Fibroblast of skin of left biceps (primary cell): Measurements from ENCODE around the gene NOTCH1.
A peak's percentile ranks its signal among the peaks of the same experiment; 100 is the strongest.
"Not testable (repeated sequence)": the region's sequence is repeated elsewhere in the genome, so short reads cannot be mapped to it uniquely, and the experiment has no call there.

ENCODE experiments used
- DNase-seq, 2 experiments: peaks; one replicate each; pipeline ENCODE4 v3.0.0-alpha.2; 2013; ENCODE audit warnings: low read depth in 2 of 2

The NOTCH1 gene

DNA sequence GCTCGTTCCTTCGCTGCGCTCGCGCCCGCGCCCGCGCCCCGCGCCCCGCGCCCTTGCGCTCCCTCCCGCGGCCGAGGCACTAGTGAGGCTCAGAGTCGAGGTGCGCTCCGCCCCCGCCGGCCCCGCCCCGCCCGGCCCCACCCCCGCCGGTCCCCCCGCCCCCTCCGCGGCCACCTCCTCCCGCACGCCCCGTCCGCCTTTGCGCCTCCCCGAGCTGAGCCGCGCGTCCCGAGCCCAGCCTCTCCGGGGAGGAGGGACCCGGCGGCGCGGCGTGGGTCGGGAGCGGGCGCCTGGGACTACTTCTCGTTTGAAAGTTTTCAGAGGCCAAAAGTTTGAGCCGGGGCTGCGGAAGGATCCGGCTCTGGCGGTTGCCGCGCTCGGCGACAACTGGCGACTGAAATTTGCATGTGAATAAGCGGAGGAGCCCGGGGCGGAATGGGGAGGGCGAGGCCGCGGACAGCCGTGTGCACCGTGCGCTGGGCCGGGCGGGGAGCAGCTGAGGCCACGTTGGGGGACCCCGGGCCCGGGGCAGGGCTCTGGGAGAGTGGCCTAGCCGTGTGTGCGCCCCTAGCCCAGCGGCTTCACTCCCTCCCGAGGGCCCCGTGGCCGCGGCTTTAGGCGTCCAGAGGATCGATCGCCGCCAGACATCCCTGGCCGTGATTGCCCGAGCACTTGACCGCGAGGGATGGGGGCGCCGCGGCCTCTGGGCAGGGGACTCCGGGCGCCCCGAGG, at the start of gene NOTCH1:
NOTCH1 (minus strand) TSS at position 84 of the 732 bp plus-strand sequence. CDS start 262 bp downstream, outside the sequence.
- DNase-seq = peak; percentile 80 to 84

DNA sequence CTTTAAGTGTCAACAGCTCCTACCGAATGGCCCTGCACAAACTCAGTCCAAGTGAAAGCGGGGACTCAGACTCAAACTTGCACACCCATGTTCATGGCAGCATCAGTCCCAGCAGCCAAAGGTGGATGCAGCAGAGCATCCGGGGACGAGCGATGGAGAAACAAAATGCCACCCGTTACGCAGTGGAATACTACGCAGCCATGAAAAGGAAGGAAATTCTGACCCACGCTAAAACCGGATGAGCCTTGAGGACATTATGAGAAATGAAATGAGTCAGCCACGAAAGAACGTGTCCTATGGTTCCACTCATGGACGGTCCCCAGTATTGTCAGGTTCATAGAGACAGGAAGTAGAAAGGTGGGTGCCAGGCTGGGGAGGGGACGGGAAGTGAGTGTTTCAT, 48.6 kb upstream of the NOTCH1 start:
- DNase-seq = no peak

GRCh38 chr9:136593581-136593980, 47.7 kb upstream of the NOTCH1 start:
- DNase-seq = no peak

- no peak for DNase-seq
These were observed 46.8 kb upstream of the NOTCH1 start for GRCh38 chr9:136592666-136593065.

DNA sequence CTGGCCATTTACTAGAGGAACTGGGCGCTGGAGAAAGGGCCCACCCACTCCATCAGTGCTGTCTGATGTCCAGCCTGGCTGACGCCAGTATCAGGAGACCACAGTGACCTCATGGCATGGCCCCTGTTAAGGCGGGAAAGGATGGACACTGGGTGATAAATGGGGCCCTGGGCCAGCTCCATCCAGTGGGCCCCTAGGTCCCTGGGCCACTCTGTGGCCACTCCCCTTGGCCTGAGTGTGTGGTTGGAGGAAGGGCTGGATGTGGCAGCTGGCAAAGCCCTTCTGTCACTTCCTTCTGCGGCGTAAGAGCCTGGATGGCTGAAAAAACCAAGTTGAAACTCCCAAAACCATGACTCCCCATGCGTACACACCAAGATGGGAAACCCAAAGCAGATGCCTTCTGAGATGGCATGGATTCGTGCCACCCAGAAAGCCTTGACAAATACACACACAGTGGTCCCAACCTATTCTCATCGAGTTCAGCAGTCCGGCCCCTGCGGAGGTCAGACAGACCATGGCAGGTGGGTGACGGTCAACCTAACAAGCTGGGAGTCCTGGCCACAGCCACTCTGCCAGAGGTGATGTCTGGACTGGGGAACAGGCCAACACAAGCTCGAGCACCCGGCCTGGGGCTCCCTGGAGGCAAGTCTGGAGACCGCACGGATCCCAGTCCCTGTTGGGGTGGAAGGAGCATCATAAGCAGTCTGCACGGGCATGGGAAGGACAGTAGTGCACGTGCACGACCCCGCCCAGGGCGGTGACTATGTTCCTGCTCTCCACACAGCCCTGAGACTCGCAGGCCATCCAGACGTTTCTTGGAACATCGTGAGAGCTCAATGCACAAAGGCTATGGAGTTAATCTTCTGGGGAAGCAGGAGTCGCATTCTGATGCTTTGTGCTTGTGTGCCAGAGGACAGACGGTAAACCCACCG, 45.2 kb upstream of the NOTCH1 start:
- no peak for DNase-seq

- no peak for DNase-seq
These were observed 44.2 kb upstream of the NOTCH1 start for GRCh38 chr9:136589766-136590763.

DNA sequence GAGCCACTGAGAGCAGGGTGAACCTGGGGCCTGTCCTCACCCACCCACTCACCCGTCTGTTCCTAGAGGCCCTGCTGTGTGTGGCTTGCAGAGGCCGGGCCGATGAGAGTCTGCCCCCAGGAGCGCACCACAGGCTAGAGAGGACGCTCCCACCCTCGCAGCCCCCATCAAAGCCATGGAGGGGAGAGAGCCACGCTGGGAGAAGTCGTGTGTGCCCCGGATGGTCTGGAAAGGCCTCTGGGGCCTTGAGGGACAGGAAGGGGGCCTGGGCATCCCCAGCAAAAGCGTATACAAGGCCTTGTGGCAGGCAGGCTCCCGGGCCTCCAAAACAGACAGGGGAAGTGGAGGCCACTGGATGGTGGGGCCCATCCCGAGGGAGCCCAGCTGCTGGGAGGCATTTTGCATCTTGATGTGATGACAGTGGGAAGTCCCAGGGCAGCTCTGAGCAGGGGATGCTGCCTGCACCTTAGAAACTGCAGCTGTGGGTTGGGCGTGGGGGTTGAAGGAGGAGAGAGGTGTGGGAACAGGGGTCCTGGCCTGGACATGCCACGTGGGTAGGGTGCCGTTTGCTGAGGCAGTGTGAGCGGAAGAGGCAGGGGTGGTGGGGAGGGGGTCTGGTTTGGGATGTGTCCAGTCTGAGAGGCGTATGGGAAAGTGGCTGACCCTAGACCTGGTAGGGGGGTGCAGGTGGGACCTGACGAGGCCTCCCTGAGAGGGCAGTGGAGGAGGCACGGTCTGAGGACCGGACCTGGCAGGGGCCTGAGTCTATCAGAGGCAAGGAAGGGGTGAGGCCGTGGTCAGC, 43.0 kb upstream of the NOTCH1 start:
- DNase-seq = no peak

GRCh38 chr9:136587944-136588662, 42.3 kb upstream of the NOTCH1 start:
- no peak for DNase-seq

- peak; percentile 28 to 38 for DNase-seq
These were observed 41.5 kb upstream of the NOTCH1 start for GRCh38 chr9:136587145-136587943.

DNA sequence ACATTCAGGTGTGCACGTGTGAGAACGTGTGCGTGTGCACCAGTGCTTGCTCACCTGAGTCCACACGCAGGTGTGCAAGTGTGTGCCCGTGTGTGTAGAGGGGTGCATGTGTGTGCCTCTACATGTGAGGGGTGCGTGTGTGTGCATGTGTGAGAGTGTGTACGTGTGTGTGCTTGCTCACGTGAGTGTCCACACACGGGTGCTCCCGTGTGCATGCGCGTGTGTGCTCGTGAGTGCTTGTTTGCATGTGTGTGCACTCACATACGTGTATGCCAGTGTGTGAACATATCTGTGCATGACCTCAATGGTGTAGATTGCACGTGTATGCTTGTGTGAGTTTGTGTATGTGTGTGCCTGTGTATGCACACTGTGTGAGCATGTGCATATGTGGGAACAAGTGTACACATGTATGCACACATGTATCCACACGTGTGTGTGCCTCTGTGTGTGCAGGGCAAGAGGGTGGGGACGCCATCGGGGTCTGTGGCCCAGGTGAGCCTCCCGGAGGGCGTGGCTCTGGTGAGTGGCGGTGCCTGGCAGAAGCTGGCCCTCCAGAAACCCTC, 40.6 kb upstream of the NOTCH1 start:
- no peak for DNase-seq

DNA sequence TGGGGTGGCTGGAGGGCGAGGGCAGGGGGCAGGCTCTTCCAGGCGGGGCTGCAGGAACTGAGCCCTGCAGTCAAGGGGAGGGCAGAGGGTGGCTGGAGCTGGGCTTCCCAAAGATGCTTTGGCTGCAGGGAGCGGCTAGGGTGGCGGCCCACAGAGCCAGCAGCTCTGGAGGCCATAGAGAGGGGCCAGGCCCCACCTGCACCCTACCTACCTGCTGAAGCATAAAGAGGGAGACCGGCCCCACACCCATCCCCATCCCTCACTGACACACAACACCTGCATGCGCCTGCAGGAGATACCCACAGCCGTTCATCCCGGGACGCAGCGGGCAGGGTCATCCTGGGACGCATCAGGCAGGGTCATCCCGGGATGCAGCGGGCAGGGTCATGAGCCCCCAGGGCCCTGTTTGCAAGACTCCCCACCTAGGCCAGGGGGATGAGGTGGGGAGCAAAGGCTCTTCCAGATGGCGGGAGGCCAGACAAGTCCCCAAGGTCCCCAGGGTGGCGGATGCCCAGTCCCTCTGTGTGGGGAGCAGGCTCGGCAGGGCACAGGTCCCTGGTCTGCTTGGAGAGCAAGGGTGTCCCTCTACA, 39.8 kb upstream of the NOTCH1 start:
- DNase-seq = no peak

- DNase-seq = no peak
These were observed 39.1 kb upstream of the NOTCH1 start for GRCh38 chr9:136584934-136585333.

- DNase-seq = no peak
These were observed 38.6 kb upstream of the NOTCH1 start for GRCh38 chr9:136584401-136584932.

DNA sequence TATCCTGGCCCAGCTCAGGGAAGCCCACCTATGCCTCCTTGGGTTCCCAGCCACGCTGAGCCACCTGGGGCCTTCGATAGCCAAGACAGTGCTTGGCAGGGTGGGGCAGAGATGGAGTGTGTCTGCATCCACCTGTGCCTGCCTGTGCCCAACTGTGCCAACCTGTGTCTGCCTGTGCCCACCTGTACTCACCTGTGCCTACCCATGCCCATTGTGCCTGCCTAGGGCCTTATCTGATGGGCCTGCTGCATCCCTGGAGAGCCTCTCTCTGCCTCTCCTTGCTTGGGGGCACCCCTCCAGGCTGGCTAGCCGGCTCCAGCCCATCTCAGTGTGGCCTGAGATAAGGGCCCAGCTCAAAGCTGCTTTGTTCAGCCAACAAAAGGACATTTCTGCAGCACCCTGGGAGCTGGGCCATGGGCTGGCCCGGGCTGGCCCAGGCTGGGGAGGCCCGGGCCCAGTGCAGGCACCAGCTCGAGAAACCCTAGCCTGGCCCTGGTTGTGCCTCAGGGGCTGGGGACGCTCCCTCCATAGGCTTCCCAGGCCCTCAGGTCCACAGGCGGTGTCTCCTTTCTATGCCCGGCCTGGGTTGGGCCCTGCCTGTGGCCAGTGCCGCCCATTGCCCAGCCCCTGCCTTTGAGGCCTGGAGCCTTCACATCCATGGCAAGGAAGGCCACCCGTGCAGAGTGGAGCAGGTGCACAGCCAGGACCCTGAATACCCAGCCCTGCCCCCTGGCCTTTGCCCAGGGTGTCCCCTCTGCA, 37.3 kb upstream of the NOTCH1 start:
- no peak for DNase-seq

DNA sequence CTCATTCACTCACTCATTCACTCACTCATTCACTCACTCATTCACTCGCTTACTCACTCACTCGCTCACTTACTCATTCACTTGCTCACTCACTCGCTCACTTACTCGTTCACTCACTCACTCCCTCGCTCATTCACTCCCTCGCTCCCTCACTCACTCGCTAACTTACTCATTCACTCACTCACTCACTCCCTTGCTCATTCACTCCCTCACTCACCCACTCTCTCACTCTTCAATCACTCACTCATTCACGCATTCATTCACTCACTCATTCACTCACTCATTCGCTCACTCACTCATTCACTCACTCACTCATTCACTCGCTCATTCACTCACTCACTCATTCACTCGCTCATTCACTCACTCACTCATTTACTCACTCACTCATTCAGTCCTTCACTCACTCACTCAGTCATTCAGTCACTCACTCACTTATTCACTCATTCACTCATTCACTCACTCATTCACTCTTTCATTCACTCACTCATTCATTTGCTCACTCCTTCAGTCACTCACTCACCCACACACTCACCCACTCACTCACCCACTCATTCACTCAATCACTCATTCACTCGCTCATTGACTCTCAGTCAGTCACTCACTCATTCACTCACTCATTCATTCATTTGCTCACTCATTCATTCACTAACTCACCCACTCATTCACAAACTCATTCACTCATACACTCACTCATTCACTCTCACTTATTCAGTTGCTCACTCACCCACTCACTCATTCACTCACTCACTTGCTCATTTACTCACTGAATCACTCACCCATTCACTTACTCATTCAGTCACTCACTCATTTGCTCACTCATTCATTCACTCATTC, 36.0 kb upstream of the NOTCH1 start:
- no peak for DNase-seq

DNA sequence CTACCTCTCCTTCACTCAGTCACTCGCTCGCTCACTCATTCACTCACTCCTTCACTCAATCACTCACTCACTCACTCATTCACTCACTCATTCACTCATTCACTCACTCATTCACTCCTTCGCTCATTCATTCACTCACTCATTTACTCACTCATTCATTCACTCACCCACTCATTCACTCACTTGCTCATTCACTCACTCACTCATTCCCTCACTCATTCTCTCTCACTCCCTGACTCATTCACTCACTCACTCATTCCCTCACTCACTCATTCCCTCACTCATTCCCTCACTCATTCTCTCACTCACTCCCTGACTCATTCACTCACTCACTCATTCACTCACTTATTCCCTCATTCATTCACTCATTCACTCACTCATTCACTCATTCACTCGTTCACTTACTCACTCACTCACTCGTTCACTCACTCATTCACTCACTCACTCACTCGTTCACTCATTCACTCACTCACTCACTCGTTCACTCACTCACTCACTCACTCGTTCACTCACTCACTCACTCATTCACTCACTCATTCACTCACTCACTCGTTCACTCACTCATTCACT, 33.9 kb upstream of the NOTCH1 start:
- DNase-seq = not testable (repeated sequence)
